ENCODE data around the gene DOCK10. TPM values are rescaled to one million over a fixed set of nuclear protein-coding genes. Genes with fewer than 3 reads are reported as not detected.

DOCK10 gene
- total RNA-seq, 2 donors from 2014 or later: 0.93 to 2.0 TPM

DNA sequence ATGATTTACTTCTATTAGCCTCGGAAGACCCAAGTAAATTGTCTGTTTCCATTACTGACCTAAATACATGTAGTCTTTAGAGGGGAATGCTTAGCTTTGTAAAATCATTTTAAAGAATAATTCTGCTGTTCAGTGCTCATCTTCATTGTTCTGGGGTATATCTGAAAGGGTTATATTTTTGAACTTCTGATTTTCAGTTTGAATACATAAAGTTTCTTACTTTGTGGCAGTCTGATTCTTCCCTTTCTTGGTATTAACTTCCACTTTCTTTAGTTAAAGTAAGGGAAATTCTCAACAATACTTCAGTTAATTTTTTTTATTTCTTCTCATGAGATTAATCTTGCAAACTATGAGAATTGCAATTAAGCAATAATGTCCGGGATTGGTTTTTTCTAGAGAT, 148.4 kb downstream of the DOCK10 start:
- no peak overlapping the region for H3K27ac ChIP-seq
- TF ChIP-seq, protein P1, sequence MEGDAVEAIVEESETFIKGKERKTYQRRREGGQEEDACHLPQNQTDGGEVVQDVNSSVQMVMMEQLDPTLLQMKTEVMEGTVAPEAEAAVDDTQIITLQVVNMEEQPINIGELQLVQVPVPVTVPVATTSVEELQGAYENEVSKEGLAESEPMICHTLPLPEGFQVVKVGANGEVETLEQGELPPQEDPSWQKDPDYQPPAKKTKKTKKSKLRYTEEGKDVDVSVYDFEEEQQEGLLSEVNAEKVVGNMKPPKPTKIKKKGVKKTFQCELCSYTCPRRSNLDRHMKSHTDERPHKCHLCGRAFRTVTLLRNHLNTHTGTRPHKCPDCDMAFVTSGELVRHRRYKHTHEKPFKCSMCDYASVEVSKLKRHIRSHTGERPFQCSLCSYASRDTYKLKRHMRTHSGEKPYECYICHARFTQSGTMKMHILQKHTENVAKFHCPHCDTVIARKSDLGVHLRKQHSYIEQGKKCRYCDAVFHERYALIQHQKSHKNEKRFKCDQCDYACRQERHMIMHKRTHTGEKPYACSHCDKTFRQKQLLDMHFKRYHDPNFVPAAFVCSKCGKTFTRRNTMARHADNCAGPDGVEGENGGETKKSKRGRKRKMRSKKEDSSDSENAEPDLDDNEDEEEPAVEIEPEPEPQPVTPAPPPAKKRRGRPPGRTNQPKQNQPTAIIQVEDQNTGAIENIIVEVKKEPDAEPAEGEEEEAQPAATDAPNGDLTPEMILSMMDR (IDR thresholded peaks at IDR 0.05): no peak

DNA sequence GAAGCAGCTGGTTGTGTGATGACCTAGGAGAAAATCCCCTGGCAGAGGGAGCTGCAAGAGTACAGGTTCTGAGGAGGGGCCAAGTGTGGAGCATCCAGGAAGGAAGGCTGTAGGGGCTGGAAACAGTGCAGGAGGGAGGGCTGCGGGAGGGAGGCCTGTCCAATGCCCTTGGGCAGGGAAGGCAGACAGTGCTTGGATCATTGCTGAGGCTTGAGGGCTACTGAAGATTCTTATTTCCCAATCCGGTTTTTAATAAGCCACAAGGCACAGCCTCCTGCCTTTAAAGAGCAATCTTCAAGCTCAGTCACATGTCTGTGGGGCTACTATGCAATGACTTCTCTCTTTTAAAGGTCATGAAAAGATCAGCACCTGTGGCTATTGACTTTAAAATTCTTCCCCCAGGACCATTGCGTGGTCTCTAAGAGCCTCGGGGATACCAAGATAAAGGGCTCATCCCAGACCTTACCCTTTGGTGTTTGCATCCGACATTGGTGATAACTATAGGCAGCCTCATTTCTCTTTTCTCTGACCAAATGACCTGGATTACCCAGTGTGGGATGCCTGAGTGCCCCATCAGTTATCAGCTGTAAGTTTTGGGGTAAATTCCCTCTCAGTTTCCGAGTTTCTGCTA, 149.6 kb downstream of the DOCK10 start:
- Histone ChIP-seq H3K27me3 (no peaks in the 10 kb centered on the region), H3K27ac (no peak overlapping the region), H3K9me3 (no peaks in the 10 kb centered on the region), H3K36me3 (no peaks in the 10 kb centered on the region), H3K4me3 (no peak overlapping the region), H3K4me1 (no peaks in the 10 kb centered on the region)
- DNase-seq (ENCODE audit: low spot score): no peak
- TF ChIP-seq, protein P1 (IDR thresholded peaks at IDR 0.05): no peak

More for the DNA sequence above, 148.4 kb downstream of the DOCK10 start:
- no peak for DNase-seq (ENCODE audit: low spot score)
- Histone ChIP-seq H3K9me3 (no peaks in the 10 kb centered on the region), H3K27me3 (no peaks in the 10 kb centered on the region), H3K4me1 (no peaks in the 10 kb centered on the region), H3K4me3 (no peak overlapping the region), H3K36me3 (no peaks in the 10 kb centered on the region)

DNA sequence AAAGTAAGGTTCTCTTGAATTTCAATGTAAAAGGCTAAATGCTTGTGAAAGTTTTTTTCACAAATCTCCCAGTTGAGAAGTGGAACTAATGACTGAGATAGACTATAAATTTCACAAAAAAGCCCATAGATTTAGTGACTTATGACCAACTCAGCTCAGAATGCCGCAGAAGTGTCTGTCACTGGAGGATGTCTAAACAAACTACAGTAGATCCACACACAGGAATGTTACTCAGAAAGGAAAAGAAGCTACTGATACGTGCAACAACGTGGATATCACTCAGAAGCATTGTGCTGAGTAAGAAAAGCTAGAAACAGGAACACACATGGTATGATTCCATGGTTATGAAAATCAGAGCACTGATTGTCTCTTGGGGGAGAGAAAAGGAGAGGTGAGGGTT, 151.9 kb downstream of the DOCK10 start:
- no peaks in the 10 kb centered on the region for H3K36me3 ChIP-seq
- H3K27ac ChIP-seq: no peak overlapping the region
- TF ChIP-seq, protein P1 (IDR thresholded peaks at IDR 0.05): no peak
- no peak for DNase-seq (ENCODE audit: low spot score)
- H3K9me3 ChIP-seq: no peaks in the 10 kb centered on the region
- H3K4me3 ChIP-seq: no peak overlapping the region
- no peaks in the 10 kb centered on the region for H3K4me1 ChIP-seq
- H3K27me3 ChIP-seq: no peaks in the 10 kb centered on the region

DNA sequence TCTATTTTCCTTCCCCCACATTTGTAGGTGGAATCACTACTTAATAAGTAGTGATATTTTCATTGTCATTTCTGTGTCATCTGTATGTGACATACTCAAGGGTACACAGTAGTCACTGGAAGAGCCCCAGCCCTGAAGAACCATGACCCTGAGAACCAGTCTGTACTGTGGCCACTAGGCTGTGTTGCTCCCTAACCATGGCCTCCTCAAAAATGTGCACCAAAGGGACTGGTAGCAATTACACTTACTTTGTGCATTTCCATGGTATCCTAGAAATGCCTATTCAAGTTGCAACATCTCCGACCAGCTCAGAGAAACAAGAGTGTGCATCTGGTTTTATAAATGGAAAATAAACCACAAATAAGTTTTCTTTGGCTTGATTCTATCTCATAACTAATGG, 155.1 kb downstream of the DOCK10 start:
- Histone ChIP-seq H3K36me3 (no peaks in the 10 kb centered on the region), H3K27ac (no peak overlapping the region), H3K4me3 (no peak overlapping the region), H3K9me3 (no peaks in the 10 kb centered on the region), H3K4me1 (no peaks in the 10 kb centered on the region), H3K27me3 (no peaks in the 10 kb centered on the region)
- TF ChIP-seq, protein P1 (IDR thresholded peaks at IDR 0.05): no peak
- DNase-seq (ENCODE audit: low spot score): no peak

GRCh38 chr2:224885836-224886547, 156.3 kb downstream of the DOCK10 start:
- Histone ChIP-seq H3K27ac (no peak overlapping the region), H3K9me3 (no peaks in the 10 kb centered on the region), H3K4me1 (no peaks in the 10 kb centered on the region), H3K27me3 (no peaks in the 10 kb centered on the region), H3K36me3 (no peaks in the 10 kb centered on the region), H3K4me3 (no peak overlapping the region)
- DNase-seq (ENCODE audit: low spot score): no peak
- TF ChIP-seq, protein P1 (IDR thresholded peaks at IDR 0.05): no peak
